Measurements from ENCODE around the gene NMNAT2.
A peak's percentile ranks its signal among the peaks of the same experiment; 100 is the strongest.

NMNAT2 gene

DNA sequence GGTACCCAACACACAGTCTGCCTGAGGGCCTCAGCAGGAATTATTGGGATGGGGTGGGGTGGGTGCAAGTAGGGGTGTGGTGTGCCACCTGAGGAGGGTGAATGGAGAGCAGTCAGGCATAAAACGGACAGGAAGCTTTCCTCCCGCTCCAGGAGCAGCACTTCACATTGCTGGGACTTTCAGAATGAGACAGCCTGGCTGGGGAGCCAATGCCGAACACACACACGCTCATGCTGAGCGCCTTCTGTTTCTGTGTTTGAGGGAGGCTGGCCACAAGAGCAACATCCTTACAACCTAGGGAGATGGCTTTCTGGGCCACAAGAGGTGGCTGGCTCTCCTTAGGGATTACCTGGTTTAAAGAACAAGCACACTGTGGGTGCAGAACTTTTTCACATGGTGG is 134.1 kb downstream of the NMNAT2 start:
- Histone ChIP-seq H3K4me2 (ENCODE audit: low read length) (no peak overlapping the region), H4K20me1 (ENCODE audit: insufficient read depth, low read length) (no peaks in the 10 kb centered on the region), H3K36me3 (replicated peaks; ENCODE audit: low read depth, low read length) (no peaks in the 10 kb centered on the region), H3K79me2 (ENCODE audit: low read length) (no peaks in the 10 kb centered on the region), H3K27ac (ENCODE audit: low read length) (no peak overlapping the region), H2AFZ (ENCODE audit: low read depth, low read length) (no peak overlapping the region), H3K4me3 (ENCODE audit: low read length) (no peak overlapping the region), H3K9ac (ENCODE audit: low read length) (no peak overlapping the region), H3K9me3 (ENCODE audit: insufficient read depth, low read length) (no peaks in the 10 kb centered on the region), H3K27me3 (ENCODE audit: low read depth, low read length) (peaks cover 32% of the 10 kb centered on the region), H3K4me1 (ENCODE audit: low read length) (no peaks in the 10 kb centered on the region)
- TF ChIP-seq, protein P1, sequence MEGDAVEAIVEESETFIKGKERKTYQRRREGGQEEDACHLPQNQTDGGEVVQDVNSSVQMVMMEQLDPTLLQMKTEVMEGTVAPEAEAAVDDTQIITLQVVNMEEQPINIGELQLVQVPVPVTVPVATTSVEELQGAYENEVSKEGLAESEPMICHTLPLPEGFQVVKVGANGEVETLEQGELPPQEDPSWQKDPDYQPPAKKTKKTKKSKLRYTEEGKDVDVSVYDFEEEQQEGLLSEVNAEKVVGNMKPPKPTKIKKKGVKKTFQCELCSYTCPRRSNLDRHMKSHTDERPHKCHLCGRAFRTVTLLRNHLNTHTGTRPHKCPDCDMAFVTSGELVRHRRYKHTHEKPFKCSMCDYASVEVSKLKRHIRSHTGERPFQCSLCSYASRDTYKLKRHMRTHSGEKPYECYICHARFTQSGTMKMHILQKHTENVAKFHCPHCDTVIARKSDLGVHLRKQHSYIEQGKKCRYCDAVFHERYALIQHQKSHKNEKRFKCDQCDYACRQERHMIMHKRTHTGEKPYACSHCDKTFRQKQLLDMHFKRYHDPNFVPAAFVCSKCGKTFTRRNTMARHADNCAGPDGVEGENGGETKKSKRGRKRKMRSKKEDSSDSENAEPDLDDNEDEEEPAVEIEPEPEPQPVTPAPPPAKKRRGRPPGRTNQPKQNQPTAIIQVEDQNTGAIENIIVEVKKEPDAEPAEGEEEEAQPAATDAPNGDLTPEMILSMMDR (IDR thresholded peaks at IDR 0.05; ENCODE audit: low read depth, low read length) = no peak
- no peak for TF ChIP-seq EZH2phosphoT487 (IDR thresholded peaks at IDR 0.05; ENCODE audit: low read depth)

DNA sequence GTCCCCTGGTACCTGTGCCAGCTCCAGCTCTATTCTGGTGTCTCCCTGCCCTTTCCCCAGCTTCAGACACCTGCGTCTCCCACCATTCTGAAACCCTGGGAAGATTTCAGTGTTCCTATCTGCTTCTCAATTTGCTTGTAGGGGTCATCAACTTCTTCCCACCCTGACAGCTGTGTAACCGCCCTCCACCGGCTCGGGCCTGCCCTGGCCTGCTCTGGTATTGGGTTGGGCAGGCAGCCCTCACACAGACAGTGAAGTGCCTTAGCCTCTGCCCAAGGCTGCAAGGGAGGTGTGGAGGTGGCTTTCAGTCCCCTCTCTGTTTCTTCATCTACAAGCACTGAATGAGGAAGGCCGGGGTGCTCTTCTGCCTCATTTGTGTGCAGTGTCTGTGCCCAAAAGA is 134.9 kb downstream of the NMNAT2 start:
- TF ChIP-seq EZH2phosphoT487 (IDR thresholded peaks at IDR 0.05; ENCODE audit: low read depth) = no peak
- TF ChIP-seq, protein P1 (IDR thresholded peaks at IDR 0.05; ENCODE audit: low read depth, low read length) = no peak
- H2AFZ ChIP-seq (ENCODE audit: low read depth, low read length) = no peak overlapping the region
- no peaks in the 10 kb centered on the region for H3K9me3 ChIP-seq (ENCODE audit: insufficient read depth, low read length)
- H3K4me3 ChIP-seq (ENCODE audit: low read length) = no peak overlapping the region
- no peaks in the 10 kb centered on the region for H3K4me1 ChIP-seq (ENCODE audit: low read length)
- no peaks in the 10 kb centered on the region for H3K79me2 ChIP-seq (ENCODE audit: low read length)
- H3K27me3 ChIP-seq (ENCODE audit: low read depth, low read length) = peaks cover 26% of the 10 kb centered on the region
- H3K4me2 ChIP-seq (ENCODE audit: low read length) = no peak overlapping the region
- H3K27ac ChIP-seq (ENCODE audit: low read length) = no peak overlapping the region
- H4K20me1 ChIP-seq (ENCODE audit: insufficient read depth, low read length) = no peaks in the 10 kb centered on the region
- no peaks in the 10 kb centered on the region for H3K36me3 ChIP-seq (replicated peaks; ENCODE audit: low read depth, low read length)
- no peak overlapping the region for H3K9ac ChIP-seq (ENCODE audit: low read length)

DNA sequence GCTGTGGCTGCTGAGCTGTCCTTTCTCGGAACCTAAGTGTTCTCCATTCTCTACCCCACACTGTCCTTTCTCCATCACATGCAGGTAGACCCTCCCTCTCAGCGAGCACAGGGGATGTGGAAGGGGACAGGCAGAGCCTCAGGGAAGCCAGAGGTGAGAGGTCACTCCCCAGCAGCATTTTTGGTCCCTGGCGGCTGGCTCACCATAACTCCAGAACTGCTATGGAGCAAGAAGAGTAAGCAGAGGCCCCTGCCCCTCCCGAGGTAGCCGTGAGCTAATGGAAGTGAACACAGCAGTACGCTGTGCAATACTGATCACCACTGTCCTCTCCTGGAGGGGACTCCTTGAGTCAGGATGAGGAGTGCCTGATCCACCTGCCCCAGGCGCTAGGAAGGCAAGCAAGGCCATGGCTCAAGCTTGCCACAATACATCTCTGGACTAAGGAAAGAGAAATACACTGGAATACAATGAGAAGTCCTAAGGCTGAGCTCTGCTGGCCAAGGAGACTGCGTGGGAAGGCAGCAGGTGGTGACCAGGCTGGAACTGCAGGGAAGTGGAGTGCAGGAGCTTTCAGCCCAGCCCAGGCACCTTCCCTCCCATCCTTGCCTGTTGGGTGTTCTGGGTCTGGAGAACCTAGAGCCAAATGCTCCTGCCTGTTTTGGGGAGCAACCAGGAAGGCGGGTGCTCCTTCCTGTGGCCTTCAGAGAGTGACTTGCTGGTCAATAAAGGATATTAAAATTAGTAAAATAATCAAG is 135.9 kb downstream of the NMNAT2 start:
- Histone ChIP-seq H3K27me3 (ENCODE audit: low read depth, low read length) (peaks cover 30% of the 10 kb centered on the region), H3K79me2 (ENCODE audit: low read length) (no peaks in the 10 kb centered on the region), H3K9me3 (ENCODE audit: insufficient read depth, low read length) (no peaks in the 10 kb centered on the region), H3K4me1 (ENCODE audit: low read length) (no peaks in the 10 kb centered on the region), H3K36me3 (replicated peaks; ENCODE audit: low read depth, low read length) (no peaks in the 10 kb centered on the region), H3K4me3 (ENCODE audit: low read length) (no peak overlapping the region), H3K9ac (ENCODE audit: low read length) (no peak overlapping the region), H3K27ac (ENCODE audit: low read length) (no peak overlapping the region), H2AFZ (ENCODE audit: low read depth, low read length) (no peak overlapping the region), H4K20me1 (ENCODE audit: insufficient read depth, low read length) (no peaks in the 10 kb centered on the region), H3K4me2 (ENCODE audit: low read length) (no peak overlapping the region)
- TF ChIP-seq, protein P1 (IDR thresholded peaks at IDR 0.05; ENCODE audit: low read depth, low read length) = no peak
- TF ChIP-seq EZH2phosphoT487 (IDR thresholded peaks at IDR 0.05; ENCODE audit: low read depth) = no peak

DNA sequence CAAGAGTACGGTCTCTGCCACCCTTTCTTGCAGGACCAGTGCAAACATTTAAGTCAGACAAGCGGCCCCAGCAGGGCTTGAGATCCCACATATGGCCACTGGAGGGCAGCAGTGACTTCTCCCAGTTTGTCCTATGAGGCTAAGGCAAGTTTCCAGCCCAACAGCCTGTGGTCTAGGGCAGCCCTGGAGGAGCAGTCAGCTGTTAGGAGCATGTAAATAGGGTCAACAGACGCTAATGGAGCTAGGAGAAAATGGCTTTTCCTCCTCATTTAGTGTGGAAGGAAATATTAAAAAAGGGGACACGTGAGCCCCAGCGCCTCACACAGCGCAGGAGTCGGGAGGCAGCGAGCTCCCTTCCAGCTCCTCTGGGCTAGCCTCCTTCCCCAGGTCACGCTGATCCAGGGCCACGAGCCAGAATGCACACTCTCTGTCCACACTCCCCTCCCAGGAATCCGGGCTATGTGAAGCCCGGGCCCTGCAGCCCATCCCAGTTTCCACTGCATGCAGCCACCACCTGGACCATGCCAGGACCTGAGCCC is 136.6 kb downstream of the NMNAT2 start:
- TF ChIP-seq, protein P1 (IDR thresholded peaks at IDR 0.05; ENCODE audit: low read depth, low read length) = peak; percentile 95
- TF ChIP-seq EZH2phosphoT487 (IDR thresholded peaks at IDR 0.05; ENCODE audit: low read depth) = no peak
- Histone ChIP-seq H3K27ac (ENCODE audit: low read length) (no peak overlapping the region), H3K79me2 (ENCODE audit: low read length) (no peaks in the 10 kb centered on the region), H3K4me1 (ENCODE audit: low read length) (no peaks in the 10 kb centered on the region), H3K9me3 (ENCODE audit: insufficient read depth, low read length) (no peaks in the 10 kb centered on the region), H4K20me1 (ENCODE audit: insufficient read depth, low read length) (no peaks in the 10 kb centered on the region), H2AFZ (ENCODE audit: low read depth, low read length) (no peak overlapping the region), H3K36me3 (replicated peaks; ENCODE audit: low read depth, low read length) (no peaks in the 10 kb centered on the region), H3K4me3 (ENCODE audit: low read length) (no peak overlapping the region), H3K27me3 (ENCODE audit: low read depth, low read length) (peaks cover 30% of the 10 kb centered on the region), H3K4me2 (ENCODE audit: low read length) (no peak overlapping the region), H3K9ac (ENCODE audit: low read length) (no peak overlapping the region)

Measured in OCI-LY3 (cell line).